ENCODE measurements around the gene LAMA4.

Gene LAMA4

GRCh38 chr6:112189494-112189893, 64.9 kb downstream of the LAMA4 start:
- no peak for DNase-seq (ENCODE audit: low read depth, low spot score)
- Histone ChIP-seq H3K27ac (no peak overlapping the region), H3K9me3 (ENCODE audit: low read depth, low read length) (no peaks in the 10 kb centered on the region), H3K4me3 (no peak overlapping the region), H3K36me3 (ENCODE audit: insufficient read depth, low read length) (no peaks in the 10 kb centered on the region), H3K9ac (ENCODE audit: insufficient read length) (no peak overlapping the region)
- TF ChIP-seq FOXP2 (optimal IDR thresholded peaks at IDR 0.05; ENCODE audit: control extremely low read depth, extremely low read length, insufficient read depth) (no peak), EZH2 (IDR thresholded peaks at IDR 0.05) (no peak), POLR2AphosphoS5 (IDR thresholded peaks at IDR 0.05; ENCODE audit: borderline replicate concordance, low read depth, low read length) (no peak)

GRCh38 chr6:112188906-112189305, 65.5 kb downstream of the LAMA4 start:
- no peaks in the 10 kb centered on the region for H3K9me3 ChIP-seq (ENCODE audit: low read depth, low read length)
- H3K36me3 ChIP-seq (ENCODE audit: insufficient read depth, low read length): no peaks in the 10 kb centered on the region
- no peak overlapping the region for H3K4me3 ChIP-seq
- no peak overlapping the region for H3K27ac ChIP-seq
- no peak overlapping the region for H3K9ac ChIP-seq (ENCODE audit: insufficient read length)
- TF ChIP-seq EZH2 (IDR thresholded peaks at IDR 0.05) (no peak), FOXP2 (optimal IDR thresholded peaks at IDR 0.05; ENCODE audit: control extremely low read depth, extremely low read length, insufficient read depth) (no peak), POLR2AphosphoS5 (IDR thresholded peaks at IDR 0.05; ENCODE audit: borderline replicate concordance, low read depth, low read length) (no peak)
- no peak for DNase-seq (ENCODE audit: low read depth, low spot score)

GRCh38 chr6:112187736-112188135, 66.6 kb downstream of the LAMA4 start:
- no peak overlapping the region for H3K4me3 ChIP-seq

GRCh38 chr6:112184951-112185350, 69.4 kb downstream of the LAMA4 start:
- Histone ChIP-seq H3K9me3 (ENCODE audit: low read depth, low read length) (no peaks in the 10 kb centered on the region), H3K27ac (no peak overlapping the region), H3K9ac (ENCODE audit: insufficient read length) (no peak overlapping the region), H3K4me3 (no peak overlapping the region), H3K36me3 (ENCODE audit: insufficient read depth, low read length) (no peaks in the 10 kb centered on the region)
- TF ChIP-seq FOXP2 (optimal IDR thresholded peaks at IDR 0.05; ENCODE audit: control extremely low read depth, extremely low read length, insufficient read depth) (no peak), EZH2 (IDR thresholded peaks at IDR 0.05) (no peak), POLR2AphosphoS5 (IDR thresholded peaks at IDR 0.05; ENCODE audit: borderline replicate concordance, low read depth, low read length) (no peak)
- DNase-seq (ENCODE audit: low read depth, low spot score): no peak

More at GRCh38 chr6:112187736-112188135, 66.6 kb downstream of the LAMA4 start:
- Histone ChIP-seq H3K9me3 (ENCODE audit: low read depth, low read length) (no peaks in the 10 kb centered on the region), H3K36me3 (ENCODE audit: insufficient read depth, low read length) (no peaks in the 10 kb centered on the region), H3K27ac (no peak overlapping the region), H3K9ac (ENCODE audit: insufficient read length) (no peak overlapping the region)
- no peak for DNase-seq (ENCODE audit: low read depth, low spot score)
- TF ChIP-seq FOXP2 (optimal IDR thresholded peaks at IDR 0.05; ENCODE audit: control extremely low read depth, extremely low read length, insufficient read depth) (no peak), POLR2AphosphoS5 (IDR thresholded peaks at IDR 0.05; ENCODE audit: borderline replicate concordance, low read depth, low read length) (no peak), EZH2 (IDR thresholded peaks at IDR 0.05) (no peak)

GRCh38 chr6:112183271-112183671, 71.1 kb downstream of the LAMA4 start:
- no peak overlapping the region for H3K4me3 ChIP-seq
- no peak for TF ChIP-seq EZH2 (IDR thresholded peaks at IDR 0.05)
- TF ChIP-seq POLR2AphosphoS5 (IDR thresholded peaks at IDR 0.05; ENCODE audit: borderline replicate concordance, low read depth, low read length): no peak
- no peak for TF ChIP-seq FOXP2 (optimal IDR thresholded peaks at IDR 0.05; ENCODE audit: control extremely low read depth, extremely low read length, insufficient read depth)
- no peaks in the 10 kb centered on the region for H3K36me3 ChIP-seq (ENCODE audit: insufficient read depth, low read length)
- DNase-seq (ENCODE audit: low read depth, low spot score): no peak
- no peak overlapping the region for H3K9ac ChIP-seq (ENCODE audit: insufficient read length)
- H3K9me3 ChIP-seq (ENCODE audit: low read depth, low read length): no peaks in the 10 kb centered on the region
- H3K27ac ChIP-seq: no peak overlapping the region

- Histone ChIP-seq H3K36me3 (ENCODE audit: insufficient read depth, low read length) (no peaks in the 10 kb centered on the region), H3K9ac (ENCODE audit: insufficient read length) (no peak overlapping the region), H3K9me3 (ENCODE audit: low read depth, low read length) (no peaks in the 10 kb centered on the region), H3K27ac (no peak overlapping the region), H3K4me3 (no peak overlapping the region)
- DNase-seq (ENCODE audit: low read depth, low spot score): no peak
- TF ChIP-seq EZH2 (IDR thresholded peaks at IDR 0.05) (no peak), FOXP2 (optimal IDR thresholded peaks at IDR 0.05; ENCODE audit: control extremely low read depth, extremely low read length, insufficient read depth) (no peak), POLR2AphosphoS5 (IDR thresholded peaks at IDR 0.05; ENCODE audit: borderline replicate concordance, low read depth, low read length) (no peak)
These were observed 73.2 kb downstream of the LAMA4 start for GRCh38 chr6:112181130-112181529.

- Histone ChIP-seq H3K9ac (ENCODE audit: insufficient read length) (no peak overlapping the region), H3K4me3 (no peak overlapping the region), H3K27ac (no peak overlapping the region), H3K9me3 (ENCODE audit: low read depth, low read length) (no peaks in the 10 kb centered on the region), H3K36me3 (ENCODE audit: insufficient read depth, low read length) (no peaks in the 10 kb centered on the region)
- peak; percentile 85 for DNase-seq (ENCODE audit: low read depth, low spot score)
- TF ChIP-seq FOXP2 (optimal IDR thresholded peaks at IDR 0.05; ENCODE audit: control extremely low read depth, extremely low read length, insufficient read depth) (no peak), POLR2AphosphoS5 (IDR thresholded peaks at IDR 0.05; ENCODE audit: borderline replicate concordance, low read depth, low read length) (no peak), EZH2 (IDR thresholded peaks at IDR 0.05) (no peak)
These were observed 74.1 kb downstream of the LAMA4 start for GRCh38 chr6:112180095-112180820.

- no peak for TF ChIP-seq FOXP2 (optimal IDR thresholded peaks at IDR 0.05; ENCODE audit: control extremely low read depth, extremely low read length, insufficient read depth)
- Histone ChIP-seq H3K27ac (no peak overlapping the region), H3K9ac (ENCODE audit: insufficient read length) (no peak overlapping the region), H3K36me3 (ENCODE audit: insufficient read depth, low read length) (no peaks in the 10 kb centered on the region), H3K9me3 (ENCODE audit: low read depth, low read length) (no peaks in the 10 kb centered on the region), H3K4me3 (no peak overlapping the region)
- DNase-seq (ENCODE audit: low read depth, low spot score): no peak
These were observed 74.7 kb downstream of the LAMA4 start for GRCh38 chr6:112179631-112180030.

GRCh38 chr6:112178846-112179245, 75.5 kb downstream of the LAMA4 start:
- no peak for DNase-seq (ENCODE audit: low read depth, low spot score)
- Histone ChIP-seq H3K9ac (ENCODE audit: insufficient read length) (no peak overlapping the region), H3K36me3 (ENCODE audit: insufficient read depth, low read length) (no peaks in the 10 kb centered on the region), H3K27ac (no peak overlapping the region), H3K4me3 (no peak overlapping the region), H3K9me3 (ENCODE audit: low read depth, low read length) (no peaks in the 10 kb centered on the region)
- TF ChIP-seq FOXP2 (optimal IDR thresholded peaks at IDR 0.05; ENCODE audit: control extremely low read depth, extremely low read length, insufficient read depth) (no peak), EZH2 (IDR thresholded peaks at IDR 0.05) (no peak), POLR2AphosphoS5 (IDR thresholded peaks at IDR 0.05; ENCODE audit: borderline replicate concordance, low read depth, low read length) (no peak)

All from SK-N-MC (cell line).